Cardiac fibroblast (primary cell): ENCODE data around the gene SDK1.

ENCODE experiments used
- DNase-seq, 2 donors: peaks; one replicate each; pipeline versions ENCODE4 v3.0.0 to v3.0.0-alpha.2; 2010; ENCODE audit warnings: low read depth in 2 of 2
- H3K4me3 ChIP-seq, 2 donors: replicated peaks in 1 of 2; 1 replicate in 1 of 2; 2 replicates in 1 of 2; pipeline ENCODE4 v1.5.1; 2011; ENCODE audit warnings: low read depth in 2 of 2, low read length in 2 of 2, mild to moderate bottlenecking in 2 of 2, moderate library complexity in 1 of 2
- CTCF ChIP-seq: IDR thresholded peaks from one replicate; pipeline ENCODE4 v1.5.1; 2011; ENCODE audit warnings: low read depth, mild to moderate bottlenecking, low read length, inconsistent platforms

SDK1 gene

GRCh38 chr7:3327655-3328054 is 26.6 kb downstream of the SDK1 start:
- TF ChIP-seq CTCF: no peak
- DNase-seq: no peak
- H3K4me3 ChIP-seq: no peak overlapping the region

- DNase-seq: no peak
- TF ChIP-seq CTCF: no peak
- H3K4me3 ChIP-seq: no peak overlapping the region
Observed at GRCh38 chr7:3332308-3332707, 31.3 kb downstream of the SDK1 start.

- H3K4me3 ChIP-seq: no peak overlapping the region
- no peak for TF ChIP-seq CTCF
- no peak for DNase-seq
Observed at GRCh38 chr7:3333861-3334260, 32.8 kb downstream of the SDK1 start.

- H3K4me3 ChIP-seq: no peak overlapping the region
- no peak for DNase-seq
- TF ChIP-seq CTCF: no peak
Observed at GRCh38 chr7:3336042-3336665, 35.1 kb downstream of the SDK1 start.

- TF ChIP-seq CTCF: no peak
- DNase-seq: no peak
- no peak overlapping the region for H3K4me3 ChIP-seq
Observed at GRCh38 chr7:3338161-3338560, 37.1 kb downstream of the SDK1 start.

GRCh38 chr7:3345699-3346481 is 44.8 kb downstream of the SDK1 start:
- TF ChIP-seq CTCF: no peak
- H3K4me3 ChIP-seq: no peak overlapping the region
- DNase-seq: no peak
